ENCODE results near the gene CEACAM6.

The CEACAM6 gene

GRCh38 chr19:41799444-41800000 is 44.2 kb downstream of the CEACAM6 start:
- DNase-seq: no peak

DNA sequence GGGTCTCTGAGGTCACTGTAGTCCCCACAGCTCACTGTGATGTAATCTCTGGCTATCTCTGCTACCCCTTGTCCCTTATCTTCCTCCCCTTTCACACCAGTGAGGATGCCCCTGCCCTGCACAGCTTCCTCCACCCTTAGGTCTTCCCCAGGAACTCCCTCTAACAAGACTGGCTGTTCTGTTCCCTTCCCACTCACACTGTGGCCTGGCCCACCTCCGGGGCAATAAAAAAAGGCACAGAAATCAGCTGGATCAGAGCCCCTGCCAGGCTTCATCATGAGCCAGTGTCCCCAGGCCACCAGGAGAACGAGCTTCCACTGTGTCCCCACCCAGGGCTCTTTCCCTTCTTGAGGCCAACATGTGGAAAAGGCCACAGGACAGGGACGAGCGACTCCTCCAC is 45.7 kb downstream of the CEACAM6 start:
- no peak for DNase-seq

DNA sequence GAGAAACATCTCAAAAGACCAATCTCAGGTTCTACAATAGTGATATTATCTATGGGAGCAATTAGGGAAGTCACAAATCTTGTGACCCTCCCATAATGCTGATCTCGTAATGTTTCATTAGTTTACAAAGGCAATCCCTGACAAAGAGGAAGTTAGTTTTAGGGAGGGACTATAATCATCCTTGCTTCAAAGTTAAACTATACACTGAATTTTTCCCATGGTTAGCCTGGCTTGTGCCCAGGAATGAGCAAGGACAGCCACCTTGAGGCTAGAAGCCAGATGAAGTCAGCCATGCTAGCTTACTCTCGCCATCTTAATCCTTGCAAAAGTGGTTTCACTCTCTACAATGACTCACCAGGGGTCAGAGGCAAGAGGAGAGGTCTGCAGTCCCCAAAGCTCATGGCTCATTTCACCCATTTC is 46.5 kb downstream of the CEACAM6 start:
- DNase-seq: no peak

GRCh38 chr19:41802770-41803169 is 47.4 kb downstream of the CEACAM6 start:
- DNase-seq: no peak

DNA sequence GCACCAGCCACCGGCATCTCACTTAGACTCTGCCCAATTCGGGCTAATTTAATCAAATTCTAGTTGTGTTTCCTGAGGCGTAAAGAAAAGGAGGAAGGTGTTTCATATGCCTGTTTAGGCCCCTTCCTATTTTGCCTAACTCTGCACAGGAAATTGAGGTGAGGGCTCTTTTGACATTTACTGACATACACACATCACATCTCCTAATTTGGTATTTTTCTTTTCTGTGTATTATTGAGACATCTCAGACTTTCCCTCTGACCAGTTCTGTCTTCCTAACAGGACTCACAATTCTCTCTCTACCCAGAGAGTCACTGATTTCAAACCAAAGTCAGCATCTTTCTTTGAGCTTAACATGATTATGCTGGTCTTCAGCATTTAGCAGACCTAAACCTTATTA is 49.0 kb downstream of the CEACAM6 start:
- no peak for DNase-seq

DNA sequence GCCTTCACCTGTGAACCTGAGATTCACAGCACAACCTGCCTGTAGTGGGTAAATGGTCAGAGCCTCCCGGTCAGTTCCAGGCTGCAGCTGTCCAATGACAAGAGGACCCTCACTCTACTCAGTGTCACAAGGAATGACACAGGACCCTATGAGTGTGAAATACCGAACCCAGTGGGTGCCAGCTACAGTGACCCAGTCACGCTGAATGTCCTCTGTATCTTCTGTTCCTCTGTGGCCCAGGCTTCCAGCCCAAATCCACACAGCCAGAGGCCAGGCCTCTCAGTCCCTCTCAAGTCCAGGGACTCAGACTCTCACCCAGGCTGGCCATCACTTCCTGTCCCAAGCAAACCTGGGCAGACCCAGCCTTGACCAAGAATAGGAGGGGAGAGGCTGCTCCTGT is 51.8 kb downstream of the CEACAM6 start:
- no peak for DNase-seq

DNA sequence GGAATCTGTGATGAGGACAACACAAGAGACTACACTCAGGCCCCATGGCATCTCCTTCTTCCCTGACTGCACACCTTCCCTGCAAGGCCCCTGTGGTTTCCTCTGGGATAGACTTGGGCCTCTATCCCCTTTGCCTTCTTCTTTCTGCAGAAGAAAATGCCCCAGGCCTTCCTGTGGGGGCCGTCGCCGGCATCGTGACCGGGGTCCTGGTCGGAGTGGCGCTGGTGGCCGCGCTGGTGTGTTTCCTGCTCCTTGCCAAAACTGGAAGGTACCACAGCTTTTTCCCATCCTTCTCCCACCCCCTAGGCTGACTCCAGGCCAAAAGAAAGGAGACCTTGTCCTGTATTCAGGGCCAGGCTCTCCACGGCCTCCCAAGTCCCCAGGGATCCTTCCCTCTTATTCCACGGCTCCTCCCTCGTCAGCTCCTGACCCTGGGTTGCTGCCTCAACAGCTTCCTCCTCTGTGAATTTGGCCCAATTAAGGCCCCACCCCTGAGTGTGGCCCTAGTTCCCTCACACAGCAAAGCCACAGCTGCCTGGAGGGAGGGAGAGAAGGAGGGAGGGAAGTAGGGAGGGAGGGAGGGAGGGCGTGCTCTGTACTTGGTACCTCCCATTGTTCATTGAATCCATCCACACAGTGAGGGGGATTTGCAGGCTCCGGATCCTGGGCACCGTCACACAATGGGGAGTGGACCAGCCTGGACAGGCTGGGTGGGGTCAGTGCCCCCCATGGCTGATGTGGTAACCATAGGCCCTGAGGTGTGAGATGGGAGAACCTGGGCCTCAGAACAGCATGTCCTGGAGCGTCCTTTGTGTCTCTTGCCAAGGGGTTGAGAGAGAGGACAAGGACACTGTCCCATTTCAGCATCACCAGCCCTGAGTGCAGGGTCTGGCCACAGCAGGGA is 53.6 kb downstream of the CEACAM6 start:
- no peak for DNase-seq

- DNase-seq: no peak
These were observed 55.0 kb downstream of the CEACAM6 start for GRCh38 chr19:41810301-41810700.

- no peak for DNase-seq
These were observed 55.7 kb downstream of the CEACAM6 start for GRCh38 chr19:41811036-41811435.

DNA sequence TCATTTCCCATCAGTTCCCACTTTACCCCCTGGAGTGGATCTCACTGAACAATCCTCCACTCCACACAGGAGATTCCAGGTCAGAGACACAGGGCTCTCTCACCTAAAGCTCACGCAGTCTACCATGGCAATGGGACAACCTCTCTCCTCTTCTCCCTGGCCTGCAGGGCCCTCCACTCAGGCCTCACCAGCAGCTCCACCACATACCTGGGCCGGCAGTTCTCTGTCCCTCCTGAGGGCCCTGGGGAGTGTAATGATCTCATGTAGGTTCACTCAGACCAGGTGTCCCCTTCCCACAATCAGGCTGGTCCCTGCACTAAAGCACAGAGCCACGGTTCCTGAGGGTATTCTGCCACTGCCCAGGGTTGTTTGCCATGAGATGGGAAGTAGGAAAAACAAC is 56.7 kb downstream of the CEACAM6 start:
- DNase-seq: no peak

GRCh38 chr19:41813911-41814310 is 58.6 kb downstream of the CEACAM6 start:
- no peak for DNase-seq

DNA sequence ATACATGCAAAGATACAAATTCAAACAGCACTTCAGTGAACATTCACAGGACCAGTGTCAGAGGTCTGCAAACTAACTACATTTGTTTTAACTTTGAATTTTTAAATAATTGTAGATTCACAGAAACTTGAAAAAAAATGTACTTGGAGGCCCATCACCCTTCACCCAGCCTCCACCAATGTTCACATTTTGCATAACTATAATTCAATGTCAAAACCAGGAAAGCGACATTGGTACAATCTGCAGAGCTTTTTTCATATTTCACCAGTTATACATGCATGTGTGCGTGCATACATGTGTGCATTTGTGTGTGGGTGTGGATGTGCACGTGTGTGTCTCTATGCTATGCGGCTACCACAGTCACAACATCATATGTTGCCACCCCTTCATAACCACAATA is 60.0 kb downstream of the CEACAM6 start:
- DNase-seq: no peak

GRCh38 chr19:41816761-41817160 is 61.4 kb downstream of the CEACAM6 start:
- DNase-seq: no peak

- peak; percentile 64 for DNase-seq
These were observed 65.8 kb downstream of the CEACAM6 start for GRCh38 chr19:41821003-41821735.
